Measurements from ENCODE around the gene CLEC4F. TPM values are rescaled to one million over a fixed set of nuclear protein-coding genes. Genes with fewer than 3 reads are reported as not detected.

CLEC4F gene
- total and polyA plus RNA-seq, 2 of the 4 experiments (the other 2 are of a cell fraction) = not detected

- Histone ChIP-seq H3K23ac (ENCODE audit: low read depth, low read length) (no peak overlapping the region), H3K4ac (ENCODE audit: low read depth, low read length) (no peak overlapping the region), H2BK15ac (ENCODE audit: low read depth, low read length) (no peak overlapping the region), H3K9ac (ENCODE audit: low read depth, low read length) (no peak overlapping the region), H3K14ac (replicated peaks; ENCODE audit: low read depth, low read length) (no peak overlapping the region), H3K9me3 (ENCODE audit: control insufficient read depth, insufficient read depth, low read length) (no peaks in the 10 kb centered on the region), H4K91ac (ENCODE audit: insufficient read depth, low read depth, low read length) (no peak overlapping the region), H4K5ac (ENCODE audit: low read depth, low read length) (no peak overlapping the region), H3K4me3 (ENCODE audit: insufficient read depth, low read depth, low read length) (no peak overlapping the region), H3K27me3 (ENCODE audit: control insufficient read depth, insufficient read depth, low read length) (peaks cover 25% of the 10 kb centered on the region), H3K79me1 (ENCODE audit: low read depth in 1 of 2, low read length in 2 of 2) (no peaks in the 10 kb centered on the region), H2BK20ac (ENCODE audit: low read depth, low read length) (no peak overlapping the region), H4K20me1 (ENCODE audit: insufficient read depth, low read length) (no peaks in the 10 kb centered on the region), H3K4me1 (ENCODE audit: control insufficient read depth, insufficient read depth, low read length) (no peaks in the 10 kb centered on the region), H2AK5ac (ENCODE audit: low read depth, low read length) (no peak overlapping the region), H4K8ac (ENCODE audit: low read depth in 2 of 2, low read length in 2 of 2) (no peak overlapping the region), H2AK9ac (replicated peaks; ENCODE audit: low read depth, low read length, poor library complexity) (no peak overlapping the region), H2BK5ac (ENCODE audit: low read depth, low read length, poor library complexity, severe bottlenecking) (no peak overlapping the region), H3K9me1 (ENCODE audit: insufficient read depth, low read length) (no peaks in the 10 kb centered on the region), H3K18ac (ENCODE audit: low read depth, low read length) (no peak overlapping the region), H2AFZ (replicated peaks; ENCODE audit: low read length, poor library complexity) (no peak overlapping the region), H2BK120ac (ENCODE audit: low read depth, low read length) (no peak overlapping the region), H3K56ac (ENCODE audit: extremely low read depth, insufficient read depth, low read length) (no peak overlapping the region), H3K27ac (ENCODE audit: insufficient read depth, low read length) (no peak overlapping the region), H3K4me2 (ENCODE audit: low read depth, low read length) (no peak overlapping the region), H3K36me3 (ENCODE audit: control insufficient read depth, insufficient read depth, low read length) (no peaks in the 10 kb centered on the region)
- ChIA-PET CTCF (no interaction called here), POLR2A (ENCODE audit: unreplicated experiment) (no interaction called here)
- BruUV-seq (replicated peaks) = no TSS peak
- no peak for ATAC-seq (ENCODE audit: low read depth)
- dilution Hi-C loops (cut with HindIII; ENCODE audit: low sequenced_read_pairs, unreplicated experiment) (no loop called here), intact Hi-C loops (cut with micrococcal nuclease) (no loop called here), in situ Hi-C loops (cut with MboI; ENCODE audit: low sequenced_read_pairs) (no loop called here)
- peak; percentile 13 for DNase-seq
- TF ChIP-seq POLR2A (IDR thresholded peaks at IDR 0.05; ENCODE audit: low read depth, low read length) (no peak), RFX5 (IDR thresholded peaks at IDR 0.05; ENCODE audit: low read depth, low read length) (no peak), MAZ (IDR thresholded peaks at IDR 0.05; ENCODE audit: borderline replicate concordance, low read depth, low read length) (no peak), MAFK (IDR thresholded peaks at IDR 0.05; ENCODE audit: low read depth, low read length) (no peak), CHD1 (IDR thresholded peaks at IDR 0.05; ENCODE audit: low read depth, low read length) (no peak), NFE2L2 (IDR thresholded peaks at IDR 0.05; ENCODE audit: low read depth, low read length) (no peak), FOS (IDR thresholded peaks at IDR 0.05; ENCODE audit: low read depth, low read length) (no peak)
- no CpG with 5 or more reads among the region's 1 CpG for WGBS, 2 experiments (ENCODE audit: extremely low coverage in 2 of 2, insufficient read length in 1 of 2)
These were observed 35.3 kb upstream of the CLEC4F start for GRCh38 chr2:70855667-70856066.
